ENCODE measurements around the gene TEX22.

TEX22 gene

DNA sequence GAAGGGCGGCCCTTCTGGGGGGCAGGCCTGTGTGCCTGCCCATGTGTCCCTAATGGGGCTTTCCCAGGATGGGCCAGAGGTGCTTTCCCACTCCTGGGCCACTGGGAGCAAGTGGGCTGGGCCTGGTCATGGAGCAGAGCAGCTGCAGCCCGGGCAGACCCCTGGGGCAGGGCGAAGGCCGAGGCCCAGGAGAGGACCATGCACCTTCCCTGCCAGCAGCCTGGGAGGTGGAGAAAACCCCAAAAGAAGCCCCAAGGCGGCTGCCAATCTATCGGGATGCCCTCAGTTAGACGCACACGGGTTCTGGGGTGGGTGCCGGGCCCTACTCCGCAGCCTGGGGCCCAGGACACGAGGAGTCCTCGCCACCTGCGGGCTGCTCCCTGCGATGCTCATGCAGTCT lies 60.2 kb downstream of the TEX22 start:
- DNase-seq = no peak

DNA sequence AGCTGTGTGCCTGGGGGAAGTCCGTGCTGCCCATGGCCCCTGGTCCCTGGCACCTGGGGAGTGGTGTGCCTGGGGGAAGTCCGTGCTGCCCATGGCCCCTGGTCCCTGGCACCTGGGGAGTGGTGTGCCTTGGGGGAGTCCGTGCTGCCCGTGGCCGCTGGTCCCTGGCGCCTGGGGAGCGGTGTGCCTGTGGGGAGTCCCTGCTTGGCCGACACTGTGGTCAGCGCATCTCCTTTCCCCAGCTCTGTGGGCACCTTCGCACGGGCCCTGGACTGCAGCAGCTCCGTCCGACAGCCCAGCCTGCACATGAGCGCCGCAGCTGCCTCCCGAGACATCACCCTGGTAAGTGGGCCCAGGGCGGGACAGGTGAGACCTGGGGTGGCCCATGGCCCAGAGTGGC lies 61.8 kb downstream of the TEX22 start:
- DNase-seq = no peak

DNA sequence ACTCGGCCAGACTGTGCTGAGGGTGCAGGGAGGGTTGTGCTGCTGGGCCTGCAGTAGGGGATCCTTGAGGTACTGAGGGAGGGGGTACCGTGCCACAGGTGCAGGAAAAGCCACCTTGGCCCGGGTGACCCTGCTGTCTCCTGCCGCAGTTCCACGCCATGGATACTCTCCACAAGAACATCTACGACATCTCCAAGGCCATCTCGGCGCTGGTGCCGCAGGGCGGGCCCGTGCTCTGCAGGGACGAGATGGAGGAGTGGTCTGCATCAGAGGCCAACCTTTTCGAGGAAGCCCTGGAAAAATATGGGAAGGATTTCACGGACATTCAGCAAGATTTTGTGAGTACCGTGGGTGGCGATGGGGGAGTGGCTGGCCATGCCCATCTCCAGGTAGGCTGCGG lies 62.3 kb downstream of the TEX22 start:
- no peak for DNase-seq

DNA sequence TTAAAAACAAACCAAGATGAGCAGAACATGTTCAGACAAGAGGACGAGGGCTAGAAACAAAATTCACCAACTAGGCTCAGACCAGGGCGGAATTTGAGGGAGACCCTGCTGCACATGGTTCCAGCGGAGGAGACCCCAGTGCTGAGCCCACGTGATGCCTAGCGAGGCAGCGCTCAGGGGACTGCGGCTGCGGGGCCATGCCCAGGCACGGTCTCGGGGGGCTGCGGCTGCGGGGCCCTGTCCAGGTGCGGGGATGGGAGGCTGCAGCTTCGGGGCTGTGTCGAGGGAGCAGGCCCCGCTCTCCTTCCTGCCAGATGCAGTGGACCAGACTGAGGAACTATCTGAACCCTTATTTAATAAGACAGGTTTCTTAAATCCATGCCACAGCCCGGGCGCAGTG lies 63.6 kb downstream of the TEX22 start:
- no peak for DNase-seq
